Measurements from ENCODE around the gene SF3A2.

Gene SF3A2

DNA sequence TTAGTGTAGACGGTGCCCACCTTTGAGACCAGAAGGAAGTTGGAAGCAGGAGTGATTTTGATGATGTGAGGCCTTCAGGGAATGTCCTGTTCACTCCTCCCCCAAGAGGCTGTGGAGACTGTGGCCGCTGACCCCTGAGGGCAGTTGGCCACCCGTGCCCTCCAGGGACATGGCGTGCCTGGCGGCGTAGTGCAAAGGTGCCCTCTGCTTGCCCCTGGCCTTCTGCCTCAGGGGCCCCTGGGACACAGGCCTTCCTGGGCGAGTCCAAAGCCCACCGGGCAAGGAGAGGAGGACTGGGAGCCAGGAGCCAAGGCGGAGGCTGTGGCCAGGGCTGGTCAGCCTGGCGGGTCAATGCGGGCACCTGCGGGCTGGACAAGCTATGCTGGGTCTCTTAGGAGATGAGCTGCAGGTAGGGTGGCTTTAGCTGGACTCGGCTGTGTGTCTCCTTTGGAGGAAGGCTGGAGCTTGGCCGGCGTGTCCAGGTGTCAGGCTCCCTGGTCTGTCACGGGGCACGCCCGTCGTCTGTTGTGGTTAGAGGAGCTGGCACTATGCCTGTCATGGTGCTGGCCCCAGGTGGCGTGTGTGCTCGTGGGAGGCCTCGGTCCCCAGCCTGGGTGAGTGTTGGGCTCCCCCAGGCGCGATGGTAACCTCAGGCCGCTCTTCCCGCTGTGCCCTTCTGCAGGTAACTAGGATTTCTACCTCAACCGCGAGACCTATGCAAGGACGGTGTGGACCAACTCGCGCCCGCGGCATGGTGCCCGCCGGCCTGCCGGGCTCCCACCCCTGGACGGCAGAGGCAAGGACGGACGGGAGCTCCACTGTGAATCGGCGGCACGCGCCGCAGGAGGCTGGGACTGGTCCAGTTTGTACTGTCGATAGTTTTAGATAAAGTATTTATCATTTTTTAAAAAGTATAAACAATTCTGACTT lies 7.3 kb upstream of the SF3A2 start:
- DNase-seq (ENCODE audit: low spot score) = no peak
- in situ Hi-C loops (cut with MboI; ENCODE audit: low pct_unique_long_range_greater_than_20kb, low sequenced_read_pairs, unreplicated experiment) = no loop called here
- TF ChIP-seq, protein P1, sequence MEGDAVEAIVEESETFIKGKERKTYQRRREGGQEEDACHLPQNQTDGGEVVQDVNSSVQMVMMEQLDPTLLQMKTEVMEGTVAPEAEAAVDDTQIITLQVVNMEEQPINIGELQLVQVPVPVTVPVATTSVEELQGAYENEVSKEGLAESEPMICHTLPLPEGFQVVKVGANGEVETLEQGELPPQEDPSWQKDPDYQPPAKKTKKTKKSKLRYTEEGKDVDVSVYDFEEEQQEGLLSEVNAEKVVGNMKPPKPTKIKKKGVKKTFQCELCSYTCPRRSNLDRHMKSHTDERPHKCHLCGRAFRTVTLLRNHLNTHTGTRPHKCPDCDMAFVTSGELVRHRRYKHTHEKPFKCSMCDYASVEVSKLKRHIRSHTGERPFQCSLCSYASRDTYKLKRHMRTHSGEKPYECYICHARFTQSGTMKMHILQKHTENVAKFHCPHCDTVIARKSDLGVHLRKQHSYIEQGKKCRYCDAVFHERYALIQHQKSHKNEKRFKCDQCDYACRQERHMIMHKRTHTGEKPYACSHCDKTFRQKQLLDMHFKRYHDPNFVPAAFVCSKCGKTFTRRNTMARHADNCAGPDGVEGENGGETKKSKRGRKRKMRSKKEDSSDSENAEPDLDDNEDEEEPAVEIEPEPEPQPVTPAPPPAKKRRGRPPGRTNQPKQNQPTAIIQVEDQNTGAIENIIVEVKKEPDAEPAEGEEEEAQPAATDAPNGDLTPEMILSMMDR (IDR thresholded peaks at IDR 0.05; ENCODE audit: extremely low read depth, insufficient read depth, missing control alignments) = no peak

DNA sequence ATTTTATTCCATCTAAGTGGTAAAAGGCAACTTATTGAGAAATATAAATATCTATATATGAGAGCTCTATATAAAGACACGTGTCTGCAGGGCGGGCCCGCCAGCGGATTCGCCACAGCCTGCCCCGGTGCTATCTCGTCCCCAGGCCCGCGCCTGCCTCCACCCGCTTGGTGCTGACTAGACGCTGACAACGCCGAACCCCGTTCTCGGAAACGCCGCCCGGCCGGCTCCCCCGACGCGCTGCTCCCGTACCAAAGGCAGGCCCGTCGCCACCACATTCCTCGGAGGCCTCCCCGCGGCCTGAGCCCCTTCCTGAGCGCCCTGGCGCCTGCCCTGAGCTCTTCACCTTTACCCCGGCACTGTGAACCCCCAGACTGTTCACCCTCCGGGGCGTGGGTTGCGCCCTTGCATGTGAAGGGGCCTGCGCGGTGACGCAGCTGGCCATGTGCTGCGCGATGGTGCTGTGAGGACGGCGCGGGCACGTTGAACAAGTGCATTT lies 6.5 kb upstream of the SF3A2 start:
- DNase-seq (ENCODE audit: low spot score) = no peak
- TF ChIP-seq, protein P1 (IDR thresholded peaks at IDR 0.05; ENCODE audit: extremely low read depth, insufficient read depth, missing control alignments) = no peak
- in situ Hi-C loops (cut with MboI; ENCODE audit: low pct_unique_long_range_greater_than_20kb, low sequenced_read_pairs, unreplicated experiment) = no loop called here

DNA sequence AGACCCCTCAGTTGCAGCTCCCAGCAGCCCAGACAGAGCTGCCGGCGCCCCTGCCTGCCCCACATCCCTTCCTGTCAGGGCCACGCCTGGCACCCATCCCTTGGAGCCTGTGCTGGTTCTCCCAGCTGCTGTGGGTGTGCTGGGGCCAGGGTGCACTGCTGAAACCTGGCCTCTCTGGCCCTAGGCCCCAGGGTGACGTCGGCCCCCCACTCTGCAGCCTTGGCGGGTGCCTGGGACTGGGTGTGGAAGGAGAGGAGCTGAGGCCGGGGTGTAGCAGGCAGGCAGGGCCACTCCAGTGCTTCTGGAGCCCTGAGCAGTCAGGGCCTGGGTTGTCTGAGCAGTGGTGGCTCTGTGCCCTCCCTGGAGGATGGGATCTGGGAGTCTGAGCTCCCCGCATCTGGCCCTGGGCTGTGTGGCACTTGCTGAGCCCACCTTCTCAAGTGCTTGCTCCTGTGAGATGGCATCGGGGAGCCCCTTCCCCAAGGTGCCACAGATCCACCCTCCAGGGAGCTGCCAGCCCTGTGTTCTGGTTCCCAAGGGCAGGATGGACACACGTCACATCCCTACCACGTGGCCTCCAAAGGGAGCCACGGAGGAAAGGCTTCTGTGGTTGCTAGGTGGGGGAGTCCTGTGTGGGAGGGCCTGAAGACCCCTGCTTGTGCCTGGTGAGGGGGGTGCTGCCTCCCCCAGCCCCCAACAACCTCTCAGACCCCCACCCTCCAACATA lies 5.7 kb upstream of the SF3A2 start:
- DNase-seq (ENCODE audit: low spot score) = no peak

DNA sequence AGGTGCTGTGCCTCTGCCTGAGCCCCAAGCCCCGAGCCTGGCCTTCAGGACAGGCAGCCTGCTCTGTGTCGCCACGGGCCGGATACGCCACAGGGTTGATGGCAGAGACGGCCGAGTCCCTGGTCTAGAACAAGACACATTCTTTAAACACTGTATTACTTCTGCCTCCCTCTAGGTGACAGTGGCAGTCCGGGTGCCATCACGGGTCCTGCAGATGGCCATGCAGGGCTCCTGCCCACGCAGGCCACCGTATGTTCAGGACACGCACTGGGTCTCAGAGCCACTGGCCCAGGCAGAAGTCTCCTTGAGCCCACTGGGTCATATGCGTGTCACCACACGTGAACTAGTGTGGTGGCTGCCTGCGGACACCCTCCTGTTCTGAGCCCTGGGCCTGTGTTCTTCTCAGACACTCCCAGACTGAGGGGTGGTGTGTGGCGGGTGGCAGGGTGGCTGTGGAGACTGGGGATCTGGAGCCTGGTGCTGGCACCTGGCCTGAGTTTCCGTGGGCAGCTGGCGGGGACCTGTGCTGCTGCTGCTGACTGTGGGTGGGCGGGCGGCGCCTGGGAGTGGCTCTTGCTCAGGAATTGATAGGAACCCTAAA lies 4.9 kb upstream of the SF3A2 start:
- DNase-seq (ENCODE audit: low spot score) = no peak

More for the DNA sequence above, 5.7 kb upstream of the SF3A2 start:
- TF ChIP-seq, protein P1 (IDR thresholded peaks at IDR 0.05; ENCODE audit: extremely low read depth, insufficient read depth, missing control alignments) = no peak
- in situ Hi-C loops (cut with MboI; ENCODE audit: low pct_unique_long_range_greater_than_20kb, low sequenced_read_pairs, unreplicated experiment) = no loop called here

DNA sequence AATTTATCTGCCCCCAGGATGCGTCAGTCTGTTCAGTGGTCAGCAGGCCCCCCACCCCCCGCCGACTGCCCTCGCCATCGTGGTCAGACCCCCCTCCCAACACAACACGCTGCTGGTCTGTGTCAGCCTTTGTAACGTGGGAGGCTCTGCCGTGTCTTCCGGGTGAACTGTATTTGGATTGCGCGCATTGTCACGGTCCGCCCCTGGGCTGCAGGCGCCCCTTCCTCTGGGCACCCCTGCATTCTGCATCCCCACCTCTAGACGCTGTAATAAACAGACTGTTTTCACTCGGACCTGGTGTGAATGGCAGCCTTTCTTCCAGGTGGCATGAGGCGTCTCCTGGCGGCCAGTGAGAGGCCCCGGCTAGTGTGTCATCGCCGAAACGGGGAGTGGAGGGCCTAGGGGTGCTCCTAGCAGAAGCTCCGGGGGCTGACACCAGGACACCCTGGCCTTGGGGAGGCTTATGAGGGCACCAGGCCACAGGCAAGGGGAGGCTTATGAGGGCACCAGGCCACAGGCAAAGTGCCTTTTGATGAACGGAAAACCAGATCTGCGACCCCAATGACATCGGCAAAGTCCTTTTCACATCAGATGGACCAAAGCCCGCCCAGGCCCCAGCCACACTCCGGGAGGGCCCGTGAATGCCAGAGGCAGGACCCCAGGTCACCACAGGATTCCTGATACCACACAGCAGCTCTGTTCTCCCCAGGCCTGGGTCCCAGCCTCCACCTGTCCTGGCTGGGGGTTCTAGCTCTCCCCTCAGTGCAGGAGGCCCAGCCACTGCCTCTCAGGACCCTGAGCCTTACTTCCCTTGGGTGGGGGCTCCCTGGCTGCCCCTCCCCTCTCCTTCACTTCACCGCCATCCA lies 4.1 kb upstream of the SF3A2 start:
- TF ChIP-seq, protein P1 (IDR thresholded peaks at IDR 0.05; ENCODE audit: extremely low read depth, insufficient read depth, missing control alignments) = no peak
- in situ Hi-C loops (cut with MboI; ENCODE audit: low pct_unique_long_range_greater_than_20kb, low sequenced_read_pairs, unreplicated experiment) = no loop called here
- DNase-seq (ENCODE audit: low spot score) = no peak

More for the DNA sequence above, 4.9 kb upstream of the SF3A2 start:
- in situ Hi-C loops (cut with MboI; ENCODE audit: low pct_unique_long_range_greater_than_20kb, low sequenced_read_pairs, unreplicated experiment) = no loop called here
- TF ChIP-seq, protein P1 (IDR thresholded peaks at IDR 0.05; ENCODE audit: extremely low read depth, insufficient read depth, missing control alignments) = peak; percentile 3
